Calu3 (cell line): ENCODE data around the gene MINDY1. TPM values are rescaled to one million over a fixed set of nuclear protein-coding genes. Genes with fewer than 3 reads are reported as not detected.

Experiments used
- BruUV-seq: library from RNA; stranded (reverse); fragments of 400-500 nt; replicated peaks from 2 replicates; lab custom pipeline; 2021; lab: Mats Ljungman, UMichigan
- CTCF ChIA-PET: fragments of 300-600 bp; sonication (Branson Sonifier 250); formaldehyde crosslinking; loops from one replicate; lab custom pipeline; 2022; ENCODE audit warnings: antibody characterized with exemption; lab: Charles Lee
- DNase-seq: peaks from one replicate; pipeline ENCODE4 v3.0.0; 2022
- H3K27ac Mint-ChIP-seq: one replicate; pipeline ENCODE4 v1.8.0; 2022; ENCODE audit warnings: mixed read lengths; ENCODE audit not compliant: unreplicated experiment
- H3K27me3 Mint-ChIP-seq: one replicate; pipeline ENCODE4 v1.8.0; 2022; ENCODE audit warnings: mixed read lengths; ENCODE audit not compliant: unreplicated experiment
- H3K36me3 Mint-ChIP-seq: one replicate; pipeline ENCODE4 v1.8.0; 2022; ENCODE audit warnings: mild to moderate bottlenecking, moderate library complexity, mixed read lengths; ENCODE audit not compliant: insufficient read depth, unreplicated experiment
- H3K4me1 Mint-ChIP-seq: one replicate; pipeline ENCODE4 v1.8.0; 2022; ENCODE audit warnings: mild to moderate bottlenecking, low read depth, mixed read lengths; ENCODE audit not compliant: unreplicated experiment
- H3K4me3 Mint-ChIP-seq: one replicate; pipeline ENCODE4 v1.8.0; 2022; ENCODE audit warnings: mild to moderate bottlenecking, low read depth, moderate library complexity, mixed read lengths; ENCODE audit not compliant: unreplicated experiment
- H3K9me3 Mint-ChIP-seq: one replicate; pipeline ENCODE4 v1.8.0; 2022; ENCODE audit warnings: low read depth, mixed read lengths; ENCODE audit not compliant: unreplicated experiment
- CTCF ChIP-seq: fragments of 200-600 bp; IDR thresholded peaks from one replicate; pipeline ENCODE4 v1.8.0; 2022; ENCODE audit warnings: antibody characterized with exemption; ENCODE audit not compliant: unreplicated experiment
- intact Hi-C: fragments of 100-400 bp; cut with micrococcal nuclease; formaldehyde crosslinking; loops from one replicate; pipeline ENCODE4 v1.10.0; 2022; ENCODE audit not compliant: unreplicated experiment
- total RNA-seq: library from RNA; stranded (reverse); gene quantifications from 2 replicates; pipeline ENCODE4 v1.2.3, GENCODE V29; 2022

MINDY1 gene
- total RNA-seq, 1 experiment from 2014 or later = 17.6 TPM

GRCh38 chr1:150979092-150980056 is 27.3 kb downstream of the MINDY1 start:
- BruUV-seq = no TSS peak
- Mint-ChIP-seq H3K9me3 (no peaks in the 10 kb centered on the region), H3K4me1 (peaks cover 54% of the 10 kb centered on the region), H3K4me3 (no peak overlapping the region), H3K27me3 (no peaks in the 10 kb centered on the region), H3K36me3 (peaks cover 23% of the 10 kb centered on the region), H3K27ac (no peak overlapping the region)
- peak; percentile 93 for DNase-seq
- intact Hi-C loops = loop anchor here (1.0 to 5.0 kb wide), 2 partner anchors 17 to 417 kb away; no protein-coding TSS in a partner anchor
- CTCF ChIA-PET = interaction anchor here (0.5 kb wide), 1 partner anchor 64 kb away, joined by 3 read pairs; no protein-coding TSS in a partner anchor
- peak; percentile 100 for TF ChIP-seq CTCF

GRCh38 chr1:150976879-150977694 is 29.6 kb downstream of the MINDY1 start:
- intact Hi-C loops = loop anchor here (5.0 kb wide), 1 partner anchor 415 kb away; no protein-coding TSS in a partner anchor
- Mint-ChIP-seq H3K9me3 (no peaks in the 10 kb centered on the region), H3K27me3 (no peaks in the 10 kb centered on the region), H3K36me3 (peaks cover 43% of the 10 kb centered on the region), H3K27ac (peak overlapping the region; percentile 85), H3K4me1 (peaks cover 45% of the 10 kb centered on the region), H3K4me3 (peak overlapping the region; percentile 27)
- no peak for TF ChIP-seq CTCF
- BruUV-seq = no TSS peak
- CTCF ChIA-PET = interaction anchor here (1.4 kb wide), 1 partner anchor 30 kb away, joined by 4 read pairs; the partner anchor contains the start of gene MINDY1
- DNase-seq = peak; percentile 95

- Mint-ChIP-seq H3K27me3 (no peaks in the 10 kb centered on the region), H3K4me3 (peak overlapping the region; percentile 27), H3K9me3 (no peaks in the 10 kb centered on the region), H3K36me3 (peaks cover 43% of the 10 kb centered on the region), H3K27ac (peak overlapping the region; percentile 85), H3K4me1 (peaks cover 45% of the 10 kb centered on the region)
- CTCF ChIA-PET = interaction anchor here (1.0 to 1.4 kb wide), 2 partner anchors 30 to 151 kb away, joined by 3 to 4 read pairs; partner anchors contain the start of gene MINDY1
- no TSS peak for BruUV-seq
- TF ChIP-seq CTCF = no peak
- intact Hi-C loops = loop anchor here (5.0 kb wide), 1 partner anchor 414 kb away; no protein-coding TSS in a partner anchor
- DNase-seq = no peak
These were observed 30.3 kb downstream of the MINDY1 start for GRCh38 chr1:150976401-150976821.
